Activated CD4-positive, CD25-positive, alpha-beta regulatory T cell treated with anti-CD3 and anti-CD28 coated beads, Interleukin-2, amount 50 U/mL, for 72 hours (primary cell): ENCODE measurements around the gene IL36RN.

Source experiments
- DNase-seq: peaks from one replicate; pipeline ENCODE4 v3.0.0; 2021

IL36RN gene

DNA sequence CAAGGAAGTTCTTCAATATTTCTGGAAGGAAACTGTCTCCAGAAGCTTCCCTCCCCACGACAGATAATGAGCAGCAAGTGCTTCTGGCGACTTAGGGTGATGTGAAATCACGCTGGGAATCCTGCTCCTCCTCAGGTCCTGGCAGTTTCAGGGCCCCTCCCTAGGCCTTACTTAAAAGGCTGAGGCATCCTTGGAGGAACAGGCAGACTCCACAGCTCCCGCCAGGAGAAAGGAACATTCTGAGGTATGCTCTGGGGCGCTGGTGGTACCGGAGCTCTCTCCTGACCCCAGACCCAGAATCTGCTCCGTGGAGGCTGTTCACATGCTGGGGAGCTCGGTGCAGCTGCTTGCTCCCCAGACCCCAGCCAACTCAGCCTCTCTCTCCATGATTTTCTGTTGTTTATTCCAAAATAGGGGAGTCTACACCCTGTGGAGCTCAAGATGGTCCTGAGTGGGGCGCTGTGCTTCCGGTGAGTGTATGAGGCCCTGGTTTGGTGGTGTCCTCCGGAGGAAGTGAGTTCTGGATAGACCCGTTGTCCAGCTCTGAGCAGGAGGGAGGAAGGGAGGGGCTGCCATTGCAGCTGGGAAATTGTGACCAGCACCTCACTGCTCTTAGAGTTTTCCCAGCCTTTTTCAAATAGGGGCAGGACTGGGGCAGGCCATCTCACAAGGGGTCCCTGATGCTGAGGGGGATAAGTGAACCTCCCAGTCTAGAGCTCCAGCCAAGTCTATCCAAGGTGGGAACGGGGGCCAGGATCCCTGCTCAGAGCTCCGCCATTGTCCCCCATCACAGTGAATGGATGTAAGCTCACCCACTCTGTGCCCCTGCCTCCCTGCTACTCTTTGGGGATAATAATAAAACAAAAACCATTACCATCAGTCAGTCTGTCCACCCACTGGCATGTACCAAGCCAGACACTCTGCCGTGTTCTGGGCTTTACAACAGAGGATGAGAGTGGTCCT is at the start of gene IL36RN:
IL36RN (plus strand) TSS at position 201 of the 963 bp plus-strand sequence; CDS start at position 442, 241 bp downstream.
- no peak for DNase-seq

DNA sequence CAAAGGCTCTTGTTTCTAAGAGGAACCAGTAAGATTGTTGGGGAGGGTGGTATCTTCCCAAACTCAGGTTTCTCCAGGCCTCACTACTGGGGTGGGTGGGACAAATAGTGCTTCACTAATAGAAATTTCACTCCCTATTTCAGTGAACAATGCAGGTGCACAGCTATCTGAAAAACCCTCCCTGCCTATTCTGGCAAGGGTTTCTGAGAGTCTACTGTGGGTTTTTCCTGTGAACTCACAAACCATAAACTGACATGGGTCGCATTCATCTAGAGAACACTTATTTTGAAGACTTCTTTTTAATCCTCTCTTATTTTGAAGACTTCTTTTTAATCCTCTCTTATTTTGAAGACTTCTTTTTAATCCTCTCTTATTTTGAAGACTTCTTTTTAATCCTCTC is 49.4 kb upstream of the IL36RN start:
- no peak for DNase-seq

DNA sequence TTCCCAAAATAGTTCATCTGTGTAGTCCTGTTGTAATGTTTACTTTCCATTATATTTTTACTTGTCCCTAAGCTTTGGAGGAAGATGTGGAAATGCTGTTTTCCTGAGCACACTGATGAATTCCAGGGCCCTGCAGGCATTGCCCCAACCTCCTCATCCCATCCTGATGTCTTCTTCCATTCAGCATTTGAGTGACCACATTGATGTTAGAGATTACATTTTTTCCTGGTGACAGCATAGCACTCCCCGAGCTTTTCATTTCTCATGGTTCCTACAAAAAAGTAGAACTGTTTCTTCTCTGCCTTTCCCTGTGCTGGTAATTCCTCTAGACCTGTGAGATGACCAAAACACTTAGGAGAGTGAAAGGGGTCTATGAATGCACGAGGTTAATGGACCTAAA is 48.9 kb upstream of the IL36RN start:
- no peak for DNase-seq

DNA sequence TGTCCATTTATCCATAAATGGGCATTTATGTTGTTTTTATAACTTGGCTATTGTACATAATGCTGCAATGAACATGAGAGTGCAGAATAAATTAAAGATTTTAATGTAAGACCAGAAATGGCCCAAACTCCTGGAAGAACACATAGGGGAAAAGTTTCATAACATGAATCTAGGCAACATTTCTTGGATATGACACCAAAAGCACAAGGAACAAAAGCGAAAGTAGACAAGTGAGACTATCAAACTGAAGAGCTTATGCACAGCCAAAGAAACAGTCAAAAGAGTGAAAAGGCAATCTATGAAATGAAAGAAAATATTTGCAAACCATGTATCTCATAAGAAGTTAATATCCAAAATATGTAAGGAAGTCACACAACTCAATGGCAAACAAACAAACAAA is 47.9 kb upstream of the IL36RN start:
- no peak for DNase-seq

DNA sequence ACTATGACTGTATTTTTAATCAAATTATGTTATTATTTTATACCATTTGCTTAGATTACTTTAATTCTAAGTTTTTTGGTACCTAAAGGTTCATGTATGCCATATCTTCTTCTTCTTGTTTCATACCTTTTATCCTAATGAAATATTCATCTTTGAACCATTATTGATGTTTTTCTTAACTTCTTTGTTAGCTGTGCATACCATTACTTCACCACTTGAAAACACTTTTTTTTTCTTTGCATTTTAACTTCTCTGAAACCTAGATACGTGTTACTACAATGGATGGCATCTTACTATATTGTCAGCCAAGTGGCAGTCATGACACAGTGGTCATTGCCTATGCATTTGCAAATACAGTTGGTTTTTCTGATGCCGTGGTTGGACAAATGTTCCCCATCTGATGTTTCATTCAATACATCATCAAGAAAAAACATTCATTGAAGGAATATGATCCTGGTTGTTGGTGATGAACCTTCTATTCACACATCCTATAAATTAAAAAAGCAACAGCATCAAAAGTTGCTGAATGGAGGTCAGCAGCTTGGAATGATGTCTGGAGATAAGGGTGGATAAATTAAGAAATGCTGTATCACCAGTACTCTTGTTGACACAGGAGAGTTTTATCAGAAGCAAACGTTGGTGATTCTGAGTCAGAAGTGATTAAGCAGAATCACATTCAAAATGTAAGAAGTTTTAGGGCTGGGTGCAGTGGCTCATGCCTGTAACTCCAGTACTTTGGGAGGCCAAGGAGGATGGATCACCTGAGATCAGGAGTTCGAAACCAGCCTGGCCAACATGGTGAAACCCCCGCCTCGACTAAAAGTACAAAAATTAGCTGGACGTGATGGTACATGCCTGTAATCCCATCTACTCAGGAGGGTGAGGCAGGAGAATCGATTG is 46.3 kb upstream of the IL36RN start:
- no peak for DNase-seq

DNA sequence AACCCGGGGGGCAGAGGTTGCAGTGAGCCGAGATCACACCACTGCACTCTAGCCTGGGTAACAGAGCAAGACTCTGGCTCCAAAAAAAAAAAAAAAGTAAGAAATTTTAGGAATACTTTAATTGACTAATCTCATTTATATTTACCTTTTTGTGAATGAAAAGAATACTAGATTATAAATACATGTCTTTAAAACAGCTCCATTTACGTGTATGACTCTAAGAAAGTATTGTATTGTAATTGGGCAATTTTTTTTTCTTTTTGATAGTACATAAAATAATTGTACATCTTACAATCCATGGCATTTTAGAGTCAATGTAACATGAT is 45.7 kb upstream of the IL36RN start:
- no peak for DNase-seq

DNA sequence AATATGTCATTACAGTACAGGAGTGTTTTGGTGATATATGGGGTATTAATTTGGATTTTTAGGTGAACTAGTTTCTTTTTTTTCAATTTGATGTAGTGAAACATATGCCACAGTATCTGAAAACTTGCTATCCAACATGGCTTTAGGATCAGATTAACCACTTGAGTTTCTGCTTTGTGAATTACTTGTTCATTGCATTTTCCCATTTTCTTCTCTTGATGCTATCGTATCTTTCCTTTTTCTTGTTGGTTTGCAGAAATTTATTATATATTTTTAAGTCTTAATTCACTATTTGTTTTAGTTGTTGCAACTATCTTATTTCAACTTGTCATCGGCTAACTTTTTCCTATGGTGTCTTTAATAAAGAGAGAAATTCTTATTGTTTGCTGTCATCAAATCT is 44.9 kb upstream of the IL36RN start:
- no peak for DNase-seq

DNA sequence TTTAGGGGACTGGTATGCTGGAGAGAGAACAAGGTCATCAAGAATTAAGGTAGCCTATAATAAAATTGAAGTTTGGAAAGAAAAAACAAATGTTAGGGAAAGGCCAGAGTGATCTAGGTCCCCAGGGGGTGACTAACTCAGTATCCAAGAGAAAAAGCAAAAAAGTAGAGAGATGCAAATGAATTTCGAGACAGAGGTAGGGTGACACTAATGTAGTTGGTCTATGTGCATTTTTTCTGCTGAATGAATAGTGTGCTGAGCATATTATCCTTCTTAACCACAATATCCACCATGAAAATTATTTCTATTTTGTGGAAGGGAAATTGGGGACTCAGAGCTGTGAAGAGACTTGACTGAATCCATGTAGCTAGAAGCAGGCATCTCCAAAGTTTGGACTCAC is 44.0 kb upstream of the IL36RN start:
- DNase-seq = no peak

DNA sequence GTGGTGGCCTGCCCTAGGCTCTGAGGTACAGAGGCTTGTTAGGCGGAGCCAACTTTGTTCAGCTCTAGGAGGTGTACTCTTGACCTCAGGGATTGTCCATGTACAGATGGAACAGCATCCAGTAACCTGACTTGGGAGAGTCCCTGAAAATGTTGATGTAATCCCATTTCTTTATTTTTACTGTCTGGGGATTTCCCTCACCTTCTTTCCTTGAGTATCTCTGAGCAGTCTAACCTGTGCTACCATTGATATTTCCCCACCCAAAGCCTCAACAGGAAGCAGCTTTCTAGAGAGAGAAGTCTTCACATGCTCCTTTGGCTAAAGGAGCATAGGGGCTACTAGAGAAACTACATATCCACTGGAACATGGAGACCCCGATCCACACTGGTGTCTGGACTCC is 43.3 kb upstream of the IL36RN start:
- no peak for DNase-seq

DNA sequence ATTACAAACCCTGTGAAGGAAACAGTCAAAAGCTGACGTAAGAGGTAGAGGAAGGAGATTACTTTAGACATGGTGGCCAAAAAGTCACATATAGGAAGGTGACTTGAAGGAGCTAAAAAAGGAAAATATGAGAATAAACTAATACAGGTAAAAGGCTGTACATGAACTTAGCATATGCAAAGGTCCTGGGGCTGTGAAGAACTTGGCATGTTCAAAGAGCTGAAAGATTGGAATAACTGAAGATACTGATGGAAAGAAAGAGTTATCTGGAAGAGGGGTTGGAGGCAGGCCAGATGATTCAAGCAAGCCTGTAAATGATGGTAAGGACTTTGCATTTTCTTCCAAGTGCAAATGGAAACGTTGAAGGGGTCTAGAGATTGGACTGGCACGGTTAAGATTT is 40.5 kb upstream of the IL36RN start:
- no peak for DNase-seq

DNA sequence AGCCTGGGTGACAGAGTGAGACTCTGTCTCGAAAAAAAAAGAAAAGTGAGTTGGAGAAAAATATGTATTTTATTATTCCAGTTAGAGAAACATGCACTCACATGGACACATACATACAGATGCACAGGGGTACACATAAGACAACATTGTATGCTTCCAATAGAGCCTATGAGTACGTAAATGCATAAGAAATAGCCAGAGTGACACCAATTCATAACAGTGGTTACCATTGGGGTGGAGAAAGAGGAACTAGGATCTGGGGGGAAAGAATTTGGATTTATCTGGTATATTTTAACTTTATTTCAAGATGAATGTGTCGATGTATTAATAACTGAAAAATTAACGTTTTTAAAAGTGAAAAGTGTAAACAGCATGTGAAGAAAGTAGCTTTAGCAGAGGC is 37.7 kb upstream of the IL36RN start:
- no peak for DNase-seq

DNA sequence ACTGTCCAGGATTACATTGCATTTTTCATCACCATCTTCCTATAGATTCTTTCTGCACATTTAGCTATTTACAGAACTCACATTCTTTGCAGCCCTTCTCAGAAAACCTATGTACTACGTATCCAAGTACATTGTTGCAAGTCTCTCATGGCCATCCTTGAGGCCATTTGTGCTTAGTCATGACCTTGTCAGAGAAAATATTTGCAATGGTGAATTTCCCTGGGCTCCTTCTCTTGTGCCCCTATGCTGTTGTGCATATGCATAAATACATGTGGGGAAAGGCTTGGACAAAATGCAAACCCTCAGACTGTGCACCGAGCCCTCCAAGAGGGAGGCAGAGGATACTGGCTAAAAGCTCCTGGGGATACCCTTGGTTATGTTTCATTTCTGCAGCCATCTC is 34.2 kb upstream of the IL36RN start:
- no peak for DNase-seq

DNA sequence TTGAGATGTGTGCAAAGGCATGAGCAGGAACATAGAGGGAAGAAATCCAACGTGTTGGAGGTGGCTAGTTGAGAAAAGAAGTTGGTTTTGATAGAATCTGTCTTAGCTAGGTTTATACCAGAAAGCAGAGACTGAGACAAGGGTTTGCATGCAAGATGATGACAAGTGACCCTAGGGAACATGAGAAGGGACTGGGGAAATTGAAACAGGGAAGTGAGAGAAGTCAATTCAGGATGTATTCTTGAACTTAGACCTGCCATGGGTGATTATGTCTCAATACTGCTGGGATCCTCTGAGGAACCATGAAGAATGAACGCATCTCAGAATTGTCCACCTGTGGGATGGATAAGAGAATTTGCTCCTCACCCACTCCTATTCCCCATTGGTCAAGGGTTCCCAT is 33.3 kb upstream of the IL36RN start:
- DNase-seq = no peak

DNA sequence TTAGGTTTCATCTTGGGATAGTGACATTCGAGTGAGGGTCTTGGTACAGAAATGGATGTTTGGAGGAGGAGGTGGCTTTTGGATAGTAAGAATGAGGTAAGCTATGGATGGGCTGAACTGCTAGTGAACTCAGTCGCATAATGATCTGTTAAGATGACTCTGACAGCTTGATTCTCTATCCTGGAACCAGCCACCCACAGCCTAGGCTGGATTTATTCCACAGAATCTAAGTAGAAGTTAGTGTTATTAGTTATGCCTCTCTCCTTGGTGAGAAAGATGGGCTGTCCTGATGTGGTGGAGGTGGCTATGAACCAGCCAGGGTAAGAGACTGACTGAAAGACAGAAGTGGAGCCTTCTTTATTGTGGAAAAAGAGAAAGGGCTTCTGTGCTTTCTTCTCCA is 31.3 kb upstream of the IL36RN start:
- no peak for DNase-seq

DNA sequence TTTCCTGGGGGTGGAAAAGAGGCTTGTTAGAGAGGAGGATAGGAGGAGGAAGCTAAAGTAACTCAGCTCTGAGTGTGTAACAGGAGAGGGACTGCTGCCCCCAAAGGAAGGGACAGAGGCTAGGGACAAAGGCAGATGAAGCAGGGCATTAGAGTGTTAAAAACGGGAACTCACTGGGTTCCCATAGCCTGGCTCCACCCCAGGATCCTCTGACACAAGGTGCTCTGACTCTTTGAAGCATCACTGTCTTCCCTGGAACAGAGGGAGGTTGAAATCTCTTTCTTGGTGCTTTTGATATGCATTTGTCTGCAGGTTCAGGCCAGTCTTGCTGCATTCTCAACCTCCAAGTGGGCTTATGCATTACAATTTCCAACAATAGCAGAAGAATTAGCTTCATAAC is 30.9 kb upstream of the IL36RN start:
- no peak for DNase-seq

DNA sequence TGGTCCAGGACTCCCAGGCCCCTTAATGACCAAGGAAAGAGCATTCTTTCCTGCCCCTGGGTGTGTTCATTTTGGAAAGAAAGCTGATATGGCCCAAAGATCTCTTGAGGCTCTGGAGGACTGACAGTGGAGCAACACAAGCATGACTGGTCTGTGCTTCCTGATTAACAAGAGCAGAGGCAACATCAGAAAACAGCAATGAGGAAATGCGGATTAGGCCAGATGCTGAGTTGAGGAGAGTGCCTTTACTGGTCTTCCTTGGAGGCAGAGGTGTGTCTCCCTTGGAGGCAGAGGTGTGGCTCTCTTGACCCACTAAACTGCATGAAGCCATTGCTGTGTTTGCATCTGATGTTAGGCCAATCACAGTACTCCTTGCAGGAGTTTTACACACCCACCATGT is 26.3 kb upstream of the IL36RN start:
- no peak for DNase-seq

DNA sequence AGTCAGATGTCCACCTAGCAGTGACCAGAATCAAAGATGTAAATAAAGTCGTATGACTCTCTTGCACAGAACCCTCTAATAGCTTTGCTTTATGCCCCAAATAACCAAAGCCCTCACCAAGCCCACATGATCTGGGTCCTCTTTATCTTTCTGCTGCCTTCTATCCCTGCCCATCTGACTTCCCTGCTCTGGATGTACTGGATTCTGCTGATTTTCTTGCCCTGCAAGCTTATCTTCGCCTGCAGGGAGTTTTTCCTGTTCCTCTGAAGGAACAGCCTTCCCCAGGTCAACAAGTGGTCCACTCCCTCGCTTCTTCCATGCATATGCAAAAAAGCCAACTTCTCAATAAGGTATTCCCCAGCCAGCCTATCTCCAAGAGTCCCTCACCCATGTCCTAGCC is 25.0 kb upstream of the IL36RN start:
- no peak for DNase-seq

DNA sequence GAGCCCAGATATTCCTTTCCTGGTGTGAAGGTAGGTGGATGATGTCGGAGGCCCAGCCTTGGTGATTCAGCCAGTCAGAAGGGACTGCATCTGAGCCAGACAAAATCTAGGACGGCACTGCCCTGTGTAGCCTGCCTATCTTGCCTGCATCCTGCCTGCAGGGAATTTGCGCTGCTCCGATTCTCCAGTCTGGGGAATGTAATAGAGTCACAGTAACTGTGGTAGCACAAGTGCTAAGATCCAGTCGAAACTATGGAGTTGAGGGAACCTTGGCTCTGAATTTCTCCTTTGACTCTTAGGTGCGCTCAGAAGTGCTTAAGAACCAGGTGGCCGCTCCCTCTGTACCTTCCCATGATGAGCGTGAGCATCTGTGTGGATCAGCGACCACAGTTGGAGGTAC is 22.2 kb upstream of the IL36RN start:
- no peak for DNase-seq

DNA sequence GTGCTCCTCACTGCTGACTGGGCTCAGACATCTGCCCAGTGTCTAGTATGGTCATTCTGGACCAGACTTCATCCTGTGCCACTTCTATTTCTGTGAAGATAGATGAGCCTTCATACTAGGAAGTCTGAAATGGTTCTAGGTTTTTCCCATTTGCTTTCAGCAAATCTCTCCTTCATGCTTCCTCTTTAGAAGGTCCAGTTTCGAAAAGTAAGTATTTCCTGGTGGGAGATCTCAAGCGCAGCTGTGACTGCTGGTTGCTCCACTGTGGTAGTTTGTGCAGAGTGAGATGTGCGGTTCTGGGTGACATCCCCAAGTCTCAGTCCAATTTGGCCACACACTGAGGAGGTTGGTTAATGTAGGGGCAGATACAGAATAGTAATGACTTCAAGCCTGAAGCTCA is 20.7 kb upstream of the IL36RN start:
- DNase-seq = no peak

DNA sequence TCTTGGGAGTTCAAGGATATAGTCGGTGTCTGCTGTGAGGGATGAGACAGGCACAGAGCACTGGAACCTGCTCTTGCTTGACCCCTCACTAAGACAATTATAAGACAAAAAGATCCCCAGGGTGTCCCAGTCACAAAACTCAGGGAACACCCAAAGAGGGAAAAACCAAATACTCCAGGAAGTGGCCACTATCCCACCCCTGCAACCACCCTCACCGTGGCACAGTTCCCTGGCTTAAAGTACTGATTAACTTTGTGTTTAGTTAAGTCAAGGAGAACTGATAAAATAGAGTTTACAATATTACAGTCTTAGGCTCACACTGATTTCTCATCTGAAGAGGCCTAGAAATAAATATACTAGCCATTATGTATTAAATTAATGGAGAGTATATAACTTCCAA is 19.8 kb upstream of the IL36RN start:
- DNase-seq = no peak

DNA sequence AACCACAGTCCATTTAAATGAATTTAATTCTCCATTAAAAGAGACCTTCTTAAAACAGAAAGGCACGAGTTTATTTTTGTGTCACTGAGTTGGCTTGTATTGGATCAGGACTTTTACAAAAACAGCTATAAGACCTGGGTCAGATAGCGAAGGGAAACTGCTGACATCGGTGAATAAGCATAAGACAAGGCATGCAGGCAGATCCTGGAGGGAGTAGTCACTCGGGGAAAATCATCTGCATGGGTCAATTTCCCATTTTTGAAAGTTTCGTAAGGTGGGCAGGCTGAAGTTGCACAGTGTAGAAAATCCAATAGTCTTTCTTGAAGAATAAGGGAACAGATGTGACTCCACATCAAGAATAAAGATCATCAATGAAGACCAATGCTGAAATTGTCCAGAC is 19.3 kb upstream of the IL36RN start:
- DNase-seq = no peak

DNA sequence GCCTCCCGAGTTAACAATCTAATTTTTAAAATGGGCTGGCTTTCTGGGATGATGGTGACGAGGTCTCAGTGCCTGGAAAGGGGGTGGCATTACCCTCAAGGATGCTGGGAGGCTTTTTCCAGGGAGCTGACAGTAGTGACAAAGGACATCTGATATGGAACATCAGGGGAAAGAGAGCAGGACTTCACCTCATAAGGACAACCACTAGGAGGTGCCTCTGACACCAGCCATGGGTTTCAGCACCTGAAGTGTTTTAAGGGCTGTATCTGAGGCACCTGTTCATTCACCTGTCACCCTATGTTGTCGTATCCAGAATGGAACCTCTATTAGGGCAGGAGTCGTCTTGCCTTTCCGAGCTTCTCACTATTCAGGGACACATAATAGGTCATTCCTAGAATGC is 17.1 kb upstream of the IL36RN start:
- DNase-seq = no peak

DNA sequence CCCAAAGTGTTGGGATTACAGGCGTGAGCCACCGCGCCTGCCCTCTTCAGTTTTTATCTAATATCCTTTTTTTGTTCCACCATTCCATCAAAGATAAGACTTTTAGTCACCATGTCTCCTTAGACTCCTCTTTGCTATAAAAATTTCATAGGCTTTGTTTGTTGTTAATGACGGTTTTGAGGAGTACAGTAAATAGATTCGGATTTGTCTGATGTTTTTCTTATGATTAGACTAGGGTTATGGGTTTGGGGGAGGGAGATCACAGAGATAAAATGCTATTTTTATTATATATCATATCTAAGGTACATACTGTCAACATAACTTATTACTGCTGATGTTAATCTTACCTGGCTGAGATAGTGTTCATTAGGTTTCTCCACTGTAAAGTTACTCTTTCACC is 12.5 kb upstream of the IL36RN start:
- no peak for DNase-seq
